Fibroblast of lung (primary cell): ENCODE results near the gene LRP5.

Source experiments
- EZH2 ChIP-seq: IDR thresholded peaks from 2 replicates; pipeline ENCODE4 v1.5.1; 2012; ENCODE audit warnings: low read length, control low read depth, mild to moderate bottlenecking; ENCODE audit errors: missing control alignments
- TF ChIP-seq, protein P1 (sequence below), 2 donors: IDR thresholded peaks in 1 of 2; conservative IDR thresholded peaks in 1 of 2; 1 replicate in 1 of 2; 2 replicates in 1 of 2; pipeline ENCODE4 v1.5.1; 2011 to 2012; ENCODE audit warnings: low read length in 2 of 2, control low read depth in 1 of 2, inconsistent platforms in 1 of 2, low read depth in 1 of 2, mild to moderate bottlenecking in 1 of 2

DNA sequence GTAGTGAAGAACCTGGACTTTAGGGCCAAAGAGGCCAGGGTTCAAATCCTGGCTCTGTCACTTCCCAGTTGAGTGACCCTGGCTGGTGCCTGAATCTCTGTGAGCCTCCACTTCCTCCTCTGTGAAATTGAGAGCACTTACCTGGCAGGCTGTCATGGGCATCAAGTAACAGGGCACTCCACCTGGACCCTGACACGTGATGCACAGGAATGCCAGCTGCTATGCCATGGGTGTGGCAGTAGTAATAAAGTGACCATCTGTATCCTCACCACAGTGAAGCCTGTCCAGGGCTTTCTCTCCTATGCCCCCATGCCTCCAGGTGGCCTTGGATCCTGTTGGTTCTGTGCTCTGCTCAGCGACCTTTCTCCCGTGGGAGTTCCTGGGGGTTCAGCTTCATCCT, 118.4 kb downstream of the LRP5 start:
- TF ChIP-seq, protein P1, sequence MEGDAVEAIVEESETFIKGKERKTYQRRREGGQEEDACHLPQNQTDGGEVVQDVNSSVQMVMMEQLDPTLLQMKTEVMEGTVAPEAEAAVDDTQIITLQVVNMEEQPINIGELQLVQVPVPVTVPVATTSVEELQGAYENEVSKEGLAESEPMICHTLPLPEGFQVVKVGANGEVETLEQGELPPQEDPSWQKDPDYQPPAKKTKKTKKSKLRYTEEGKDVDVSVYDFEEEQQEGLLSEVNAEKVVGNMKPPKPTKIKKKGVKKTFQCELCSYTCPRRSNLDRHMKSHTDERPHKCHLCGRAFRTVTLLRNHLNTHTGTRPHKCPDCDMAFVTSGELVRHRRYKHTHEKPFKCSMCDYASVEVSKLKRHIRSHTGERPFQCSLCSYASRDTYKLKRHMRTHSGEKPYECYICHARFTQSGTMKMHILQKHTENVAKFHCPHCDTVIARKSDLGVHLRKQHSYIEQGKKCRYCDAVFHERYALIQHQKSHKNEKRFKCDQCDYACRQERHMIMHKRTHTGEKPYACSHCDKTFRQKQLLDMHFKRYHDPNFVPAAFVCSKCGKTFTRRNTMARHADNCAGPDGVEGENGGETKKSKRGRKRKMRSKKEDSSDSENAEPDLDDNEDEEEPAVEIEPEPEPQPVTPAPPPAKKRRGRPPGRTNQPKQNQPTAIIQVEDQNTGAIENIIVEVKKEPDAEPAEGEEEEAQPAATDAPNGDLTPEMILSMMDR (conservative IDR thresholded peaks at IDR 0.05 in 1 of 2, IDR thresholded peaks at IDR 0.05 in 1 of 2; ENCODE audit: low read depth in 1 of 2, low read length in 2 of 2): no peak
- no peak for TF ChIP-seq EZH2
